IMR-90 (cell line): ENCODE data around the gene SMC5. TPM values are rescaled to one million over a fixed set of nuclear protein-coding genes. Genes with fewer than 3 reads are reported as not detected.
A peak's percentile ranks its signal among the peaks of the same experiment; 100 is the strongest.

Experiments
- ATAC-seq: fragments of 200-7000 bp; cut with Tn5 transposase; 2 replicates; pipeline ENCODE4 v1.9.1; 2020; ENCODE audit warnings: low read depth, mild to moderate bottlenecking, moderate library complexity
- BruUV-seq: library from RNA; stranded (reverse); fragments of 400-500 nt; replicated peaks from 2 replicates; lab custom pipeline; 2021; lab: Mats Ljungman, UMichigan
- CTCF ChIA-PET: fragments of 300-600 bp; formaldehyde crosslinking; extraction: SDS; loops from one replicate; lab custom pipeline; 2021; ENCODE audit warnings: antibody characterized with exemption; lab: Yijun Ruan, JAX
- POLR2A ChIA-PET: fragments of 300-600 bp; sonication (Branson Sonifier 250); formaldehyde crosslinking; loops from one replicate; lab custom pipeline; 2022; ENCODE audit warnings: antibody characterized with exemption; ENCODE audit not compliant: unreplicated experiment; lab: Charles Lee
- DNase-seq: peaks from one replicate; pipeline ENCODE4 v3.0.0; 2013
- H2AFZ ChIP-seq: replicated peaks from 2 replicates; pipeline ENCODE3; 2013; ENCODE audit warnings: low read length, mild to moderate bottlenecking; ENCODE audit not compliant: poor library complexity
- H2AK5ac ChIP-seq: 2 replicates; pipeline ENCODE4 v1.6.1; 2013; ENCODE audit warnings: low read depth, low read length, inconsistent platforms
- H2AK9ac ChIP-seq: replicated peaks from 2 replicates; pipeline ENCODE3; 2013; ENCODE audit warnings: mild to moderate bottlenecking, low read depth, low read length, moderate library complexity; ENCODE audit not compliant: poor library complexity
- H2BK120ac ChIP-seq: 2 replicates; pipeline ENCODE4 v1.6.1; 2013; ENCODE audit warnings: low read depth, low read length, inconsistent platforms
- H2BK15ac ChIP-seq: 3 replicates; pipeline ENCODE4 v1.6.1; 2013; ENCODE audit warnings: low read depth, low read length, inconsistent platforms
- H2BK20ac ChIP-seq: 2 replicates; pipeline ENCODE4 v1.6.1; 2013; ENCODE audit warnings: low read depth, mild to moderate bottlenecking, inconsistent platforms, low read length, moderate library complexity
- H2BK5ac ChIP-seq: 2 replicates; pipeline ENCODE4 v1.6.1; 2013; ENCODE audit warnings: mild to moderate bottlenecking, low read depth, low read length, inconsistent platforms; ENCODE audit not compliant: poor library complexity, severe bottlenecking
- H3K14ac ChIP-seq: replicated peaks from 2 replicates; pipeline ENCODE4 v1.6.1; 2013; ENCODE audit warnings: low read depth, low read length, inconsistent platforms
- H3K18ac ChIP-seq: 2 replicates; pipeline ENCODE4 v1.6.1; 2013; ENCODE audit warnings: low read depth, low read length, control low read depth
- H3K23ac ChIP-seq: 2 replicates; pipeline ENCODE4 v1.6.1; 2013; ENCODE audit warnings: low read depth, low read length, inconsistent platforms
- H3K27ac ChIP-seq: 2 replicates; pipeline ENCODE4 v1.5.1; 2013; ENCODE audit warnings: mild to moderate bottlenecking, control low read depth, low read length; ENCODE audit not compliant: insufficient read depth
- H3K27me3 ChIP-seq: 2 replicates; pipeline ENCODE4 v1.6.1; 2013; ENCODE audit warnings: low read length; ENCODE audit not compliant: control insufficient read depth, insufficient read depth
- H3K36me3 ChIP-seq: 2 replicates; pipeline ENCODE4 v1.6.1; 2013; ENCODE audit warnings: low read length, mixed read lengths; ENCODE audit not compliant: control insufficient read depth, insufficient read depth
- H3K4ac ChIP-seq: 2 replicates; pipeline ENCODE4 v1.6.1; 2013; ENCODE audit warnings: low read depth, low read length, inconsistent platforms
- H3K4me1 ChIP-seq: 2 replicates; pipeline ENCODE4 v1.6.1; 2013; ENCODE audit warnings: low read length, mixed read lengths; ENCODE audit not compliant: control insufficient read depth, insufficient read depth
- H3K4me2 ChIP-seq: 2 replicates; pipeline ENCODE4 v1.6.1; 2013; ENCODE audit warnings: low read depth, mild to moderate bottlenecking, control low read depth, low read length, moderate library complexity
- H3K4me3 ChIP-seq: 2 replicates; pipeline ENCODE4 v1.5.1; 2013; ENCODE audit warnings: low read depth, mild to moderate bottlenecking, control low read depth, low read length, moderate library complexity; ENCODE audit not compliant: insufficient read depth
- H3K56ac ChIP-seq: 2 replicates; pipeline ENCODE4 v1.6.1; 2013; ENCODE audit warnings: low read length, inconsistent platforms; ENCODE audit not compliant: insufficient read depth; ENCODE audit errors: extremely low read depth
- H3K79me1 ChIP-seq, 2 experiments: 2 replicates each; pipeline ENCODE4 v1.6.1; 2013; ENCODE audit warnings: low read length in 2 of 2, inconsistent platforms in 1 of 2, low read depth in 1 of 2
- H3K9ac ChIP-seq: 2 replicates; pipeline ENCODE4 v1.6.1; 2013; ENCODE audit warnings: low read depth, low read length, control low read depth
- H3K9me1 ChIP-seq: 2 replicates; pipeline ENCODE4 v1.6.1; 2013; ENCODE audit warnings: low read length, inconsistent platforms; ENCODE audit not compliant: insufficient read depth
- H3K9me3 ChIP-seq: 2 replicates; pipeline ENCODE4 v1.6.1; 2013; ENCODE audit warnings: low read length; ENCODE audit not compliant: control insufficient read depth, insufficient read depth
- H4K20me1 ChIP-seq: 2 replicates; pipeline ENCODE4 v1.6.1; 2013; ENCODE audit warnings: low read length, inconsistent platforms; ENCODE audit not compliant: insufficient read depth
- H4K5ac ChIP-seq: 2 replicates; pipeline ENCODE4 v1.6.1; 2013; ENCODE audit warnings: mild to moderate bottlenecking, low read depth, low read length, control low read depth
- H4K8ac ChIP-seq, 2 experiments: 2 replicates each; pipeline ENCODE4 v1.6.1; 2013; ENCODE audit warnings: low read depth in 2 of 2, low read length in 2 of 2, control low read depth in 1 of 2, inconsistent platforms in 1 of 2
- H4K91ac ChIP-seq: 2 replicates; pipeline ENCODE4 v1.6.1; 2013; ENCODE audit warnings: low read depth, low read length, inconsistent platforms; ENCODE audit not compliant: insufficient read depth
- CEBPB ChIP-seq: IDR thresholded peaks from 2 replicates; pipeline ENCODE4 v1.6.1; 2012; ENCODE audit warnings: low read depth, low read length, improper control_type of control experiment
- ELK1 ChIP-seq: fragments of 150-350 bp; IDR thresholded peaks from 2 replicates; pipeline ENCODE4 v1.6.1; 2016; ENCODE audit warnings: low read depth, mild to moderate bottlenecking, low read length, moderate library complexity, borderline replicate concordance
- WGBS, 2 experiments: methylation state at CpG; one replicate each; pipeline versions ENCODE4 v1.1.5 to v1.1.7; 2013; ENCODE audit warnings: missing lambda C conversion rate in 2 of 2; ENCODE audit not compliant: insufficient read length in 1 of 2; ENCODE audit errors: extremely low coverage in 2 of 2; 5-methylcytosine and 5-hydroxymethylcytosine counted together
- dilution Hi-C: fragments of 300-500 bp; cut with HindIII; formaldehyde crosslinking; loops from one replicate; pipeline ENCODE4 v1.14.3; 2018; ENCODE audit warnings: low sequenced_read_pairs; ENCODE audit not compliant: unreplicated experiment
- in situ Hi-C: fragments of 300-500 bp; cut with MboI; formaldehyde crosslinking; loops from 3 replicates; pipeline ENCODE4 v1.14.3; 2019; ENCODE audit warnings: low sequenced_read_pairs, inconsistent platforms, mixed read lengths
- intact Hi-C: fragments of 100-400 bp; cut with micrococcal nuclease; formaldehyde crosslinking; loops from 2 replicates; pipeline ENCODE4 v1.10.0; 2022
- polyA plus RNA-seq, 3 experiments: library from polyadenylated mRNA; depleted of rRNA; stranded (reverse); fragments of >200 nt; gene quantifications; 2 replicates each; pipeline ENCODE4 v1.2.3, GENCODE V29; 2012; ENCODE audit warnings: low replicate concordance in 1 of 3
- total RNA-seq: library from RNA; depleted of rRNA; stranded (reverse); fragments of >200 nt; gene quantifications from 2 replicates; pipeline ENCODE4 v1.2.3, GENCODE V29; 2012

SMC5 gene
- total and polyA plus RNA-seq, 2 of the 4 experiments (the other 2 are of a cell fraction), result 12.0 to 13.3 TPM

GRCh38 chr9:70262948-70263347, 4.2 kb downstream of the SMC5 start:
- Histone ChIP-seq H3K9me3 (0 out of 2 replicates have a peak, but pooled peaks cover 2% of the 10 kb centered on the region), H3K23ac (no peak overlapping the region), H4K20me1 (peaks cover 25% of the 10 kb centered on the region), H3K4me1 (peaks cover 16% of the 10 kb centered on the region; the same call in 1 of the 2 replicates), H2BK120ac (no peak overlapping the region), H4K5ac (no peak overlapping the region), H3K27ac (no peak overlapping the region), H3K56ac (no peak overlapping the region), H3K79me1 (peaks cover 14 to 61% of the 10 kb centered on the region in 2 experiments), H2BK15ac (no peak overlapping the region), H3K27me3 (no peaks in the 10 kb centered on the region), H2BK5ac (peak overlapping the region; percentile 32), H3K4me2 (peak overlapping the region; percentile 59; the same call in 1 of the 2 replicates), H3K14ac (no peak overlapping the region), H4K8ac (no peak overlapping the region), H3K18ac (no peak overlapping the region), H3K4me3 (no peak overlapping the region), H4K91ac (no peak overlapping the region), H2BK20ac (no peak overlapping the region), H3K4ac (no peak overlapping the region), H2AK5ac (no peak overlapping the region), H3K36me3 (peaks cover 30% of the 10 kb centered on the region), H3K9ac (no peak overlapping the region), H2AFZ (no peak overlapping the region), H3K9me1 (peaks cover 6% of the 10 kb centered on the region), H2AK9ac (no peak overlapping the region)
- intact Hi-C loops, result no loop called here
- BruUV-seq, result no TSS peak
- no peak for ATAC-seq
- TF ChIP-seq CEBPB (peak; percentile 38; the same call in 1 of the 2 replicates), ELK1 (no peak)
- dilution Hi-C loops, result no loop called here
- in situ Hi-C loops, result no loop called here
- DNase-seq, result peak; percentile 33
- WGBS, 2 experiments, result no CpG with 5 or more reads among the region's 6 CpGs
- ChIA-PET CTCF (interaction anchor here (0.8 kb wide), 1 partner anchor 291 kb away, joined by 9 read pairs; no protein-coding TSS in a partner anchor), POLR2A (no interaction called here)
